Epithelial cell of proximal tubule (primary cell): Measurements from ENCODE around the gene MLN. TPM values are rescaled to one million over a fixed set of nuclear protein-coding genes. Genes with fewer than 3 reads are reported as not detected.

Experiments used
- DNase-seq: peaks from one replicate; pipeline ENCODE4 v3.0.0-alpha.2; 2011; ENCODE audit warnings: low read depth
- H3K4me3 ChIP-seq: 2 replicates; pipeline ENCODE4 v1.5.1; 2011; ENCODE audit warnings: low read depth, mild to moderate bottlenecking, low read length
- total RNA-seq: library from RNA; depleted of rRNA; stranded (reverse); fragments of >200 nt; gene quantifications from 2 replicates; pipeline ENCODE4 v1.2.3, GENCODE V29; 2015
- TF ChIP-seq, protein P1 (sequence below): conservative IDR thresholded peaks from 2 replicates; pipeline ENCODE4 v1.5.1; 2012; ENCODE audit warnings: low read depth, mild to moderate bottlenecking, low read length

Gene MLN
- total RNA-seq, 1 donor from 2014 or later, result not detected

DNA sequence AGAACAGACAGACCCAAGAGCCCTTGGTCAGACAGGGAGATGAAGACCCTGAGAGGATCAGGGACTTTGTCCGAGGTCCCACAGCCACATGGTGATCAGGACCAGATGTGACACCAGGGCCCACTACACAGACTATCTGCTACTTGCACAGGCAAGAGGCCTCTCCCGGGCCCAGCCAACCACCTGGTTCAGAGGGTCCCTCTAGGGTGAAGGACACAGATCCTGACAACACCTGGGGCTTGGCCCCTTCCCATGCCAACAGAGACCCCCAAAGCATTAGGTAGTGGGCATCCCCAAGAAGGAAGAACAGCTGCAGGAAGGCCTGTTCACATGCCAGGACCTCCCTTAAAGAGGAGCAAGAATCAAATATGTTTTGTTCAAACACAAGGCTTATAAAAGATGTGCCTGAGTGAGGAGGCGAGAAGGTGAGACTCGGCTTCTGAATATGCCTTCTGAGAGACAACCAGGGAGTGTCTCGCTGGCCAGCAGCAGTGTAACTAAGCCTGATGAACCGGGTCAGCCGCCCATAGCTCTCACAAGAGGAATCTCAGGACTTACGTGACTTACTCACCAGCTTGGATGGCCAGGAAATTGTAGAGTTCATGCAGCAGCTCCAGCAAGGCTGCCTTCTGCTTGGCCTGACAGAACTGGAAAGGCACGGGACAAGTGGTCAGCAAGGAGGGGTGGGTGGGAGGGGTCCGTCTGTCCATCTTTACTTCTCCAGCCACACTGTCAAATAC, 19.9 kb downstream of the MLN start:
- H3K4me3 ChIP-seq, result no peak overlapping the region
- TF ChIP-seq, protein P1, sequence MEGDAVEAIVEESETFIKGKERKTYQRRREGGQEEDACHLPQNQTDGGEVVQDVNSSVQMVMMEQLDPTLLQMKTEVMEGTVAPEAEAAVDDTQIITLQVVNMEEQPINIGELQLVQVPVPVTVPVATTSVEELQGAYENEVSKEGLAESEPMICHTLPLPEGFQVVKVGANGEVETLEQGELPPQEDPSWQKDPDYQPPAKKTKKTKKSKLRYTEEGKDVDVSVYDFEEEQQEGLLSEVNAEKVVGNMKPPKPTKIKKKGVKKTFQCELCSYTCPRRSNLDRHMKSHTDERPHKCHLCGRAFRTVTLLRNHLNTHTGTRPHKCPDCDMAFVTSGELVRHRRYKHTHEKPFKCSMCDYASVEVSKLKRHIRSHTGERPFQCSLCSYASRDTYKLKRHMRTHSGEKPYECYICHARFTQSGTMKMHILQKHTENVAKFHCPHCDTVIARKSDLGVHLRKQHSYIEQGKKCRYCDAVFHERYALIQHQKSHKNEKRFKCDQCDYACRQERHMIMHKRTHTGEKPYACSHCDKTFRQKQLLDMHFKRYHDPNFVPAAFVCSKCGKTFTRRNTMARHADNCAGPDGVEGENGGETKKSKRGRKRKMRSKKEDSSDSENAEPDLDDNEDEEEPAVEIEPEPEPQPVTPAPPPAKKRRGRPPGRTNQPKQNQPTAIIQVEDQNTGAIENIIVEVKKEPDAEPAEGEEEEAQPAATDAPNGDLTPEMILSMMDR, result no peak
- DNase-seq, result no peak

DNA sequence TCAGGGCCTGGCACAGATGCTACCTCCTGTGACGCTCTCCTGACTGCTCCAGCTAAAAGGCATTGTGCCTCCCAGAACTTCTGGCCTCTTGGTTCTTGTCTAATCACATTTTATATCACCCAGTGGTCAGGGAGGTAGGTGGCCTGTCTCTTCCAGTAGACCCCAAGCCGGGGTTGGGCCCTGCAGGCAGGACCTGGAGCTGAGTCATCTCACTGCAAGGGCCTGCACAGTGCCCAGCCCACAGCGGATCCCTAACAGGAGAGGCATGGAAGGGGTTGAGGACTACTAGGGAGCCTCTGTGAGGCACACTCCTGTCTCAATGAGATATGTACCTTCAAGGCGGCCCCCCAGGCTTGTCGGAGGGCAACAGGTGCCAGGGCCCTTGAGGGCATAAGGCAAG, 21.2 kb downstream of the MLN start:
- TF ChIP-seq, protein P1, result no peak
- DNase-seq, result no peak
- H3K4me3 ChIP-seq, result no peak overlapping the region

DNA sequence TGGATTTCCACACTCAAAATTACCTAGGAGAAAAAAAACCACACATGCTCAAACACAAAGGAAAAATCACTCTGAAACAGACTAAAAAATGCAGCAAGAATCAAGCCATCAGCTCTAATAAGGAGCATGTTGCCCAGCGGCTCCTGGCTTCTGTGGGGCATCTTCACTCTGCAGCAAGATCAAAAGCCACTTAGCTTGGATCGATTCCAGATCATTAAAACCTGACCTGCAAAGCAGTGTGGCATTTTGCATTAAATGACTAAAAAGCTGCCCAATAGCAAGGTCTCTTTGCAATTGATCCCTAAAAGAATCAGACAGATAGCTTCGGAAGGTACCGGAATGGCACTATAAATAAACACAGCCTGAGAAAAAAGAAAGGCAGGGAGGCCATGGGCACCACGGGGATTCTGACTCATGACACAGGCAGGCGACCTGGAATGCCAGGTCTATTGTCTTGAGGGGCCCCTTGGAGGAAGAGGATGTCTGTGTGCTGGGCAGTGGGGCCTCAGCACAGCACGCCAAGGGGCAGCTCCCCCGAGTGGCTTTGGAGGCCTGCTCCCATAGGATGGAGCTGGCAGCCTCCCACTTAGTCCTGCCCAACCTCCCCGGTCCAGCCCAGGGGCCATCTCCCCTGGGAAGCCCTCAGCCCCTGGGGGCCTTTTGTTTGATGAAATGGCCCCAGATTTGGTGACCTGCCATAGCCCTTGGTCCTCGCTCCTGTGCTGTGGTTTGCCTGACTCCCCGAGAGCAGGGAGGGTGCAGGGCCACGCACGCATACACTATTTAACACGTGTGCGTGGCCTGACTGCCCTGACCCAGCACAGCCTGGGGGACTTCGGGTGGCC, 22.4 kb downstream of the MLN start:
- TF ChIP-seq, protein P1, result no peak
- no peak overlapping the region for H3K4me3 ChIP-seq
- peak; percentile 39 for DNase-seq

DNA sequence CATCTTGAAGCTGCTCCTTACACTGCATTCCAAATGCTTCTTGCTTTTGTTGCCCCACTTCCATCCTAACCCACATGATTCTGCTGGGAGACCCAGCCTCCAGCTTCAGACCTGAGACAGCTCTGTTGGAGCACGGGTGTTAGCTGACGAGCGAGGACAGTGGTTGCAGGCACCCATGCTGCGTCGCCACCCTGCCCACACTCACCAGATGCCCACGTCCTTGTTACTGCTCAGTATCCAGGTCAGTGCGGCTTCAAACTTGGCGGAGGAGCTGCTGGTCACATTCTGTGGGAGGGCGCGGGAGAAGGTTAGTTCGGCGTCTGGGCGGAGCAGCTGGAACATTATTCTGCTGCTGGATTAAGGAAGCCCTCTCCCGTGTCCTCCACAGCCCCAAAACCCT, 23.9 kb downstream of the MLN start:
- TF ChIP-seq, protein P1, result no peak
- no peak overlapping the region for H3K4me3 ChIP-seq
- no peak for DNase-seq

DNA sequence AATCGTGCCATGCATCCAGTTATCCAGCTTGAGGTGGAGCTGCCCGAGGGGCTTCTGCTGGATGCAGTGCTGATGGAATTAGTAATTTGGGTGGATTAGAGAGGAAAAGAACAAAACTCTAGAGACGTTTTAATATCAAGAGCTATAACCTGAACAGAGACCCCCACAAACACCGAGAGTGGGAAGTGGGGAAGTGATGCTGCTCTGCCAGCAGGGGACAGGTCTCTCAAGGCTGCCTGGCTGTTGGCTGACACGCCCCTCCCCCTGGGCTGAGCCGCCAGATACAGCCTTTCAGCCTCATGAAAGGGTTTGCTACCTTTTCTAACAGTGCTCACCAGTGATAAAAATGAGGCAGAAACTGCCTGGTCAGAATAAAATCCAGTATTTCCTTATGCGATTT, 24.5 kb downstream of the MLN start:
- no peak overlapping the region for H3K4me3 ChIP-seq
- TF ChIP-seq, protein P1, result peak; percentile 14
- DNase-seq, result no peak

DNA sequence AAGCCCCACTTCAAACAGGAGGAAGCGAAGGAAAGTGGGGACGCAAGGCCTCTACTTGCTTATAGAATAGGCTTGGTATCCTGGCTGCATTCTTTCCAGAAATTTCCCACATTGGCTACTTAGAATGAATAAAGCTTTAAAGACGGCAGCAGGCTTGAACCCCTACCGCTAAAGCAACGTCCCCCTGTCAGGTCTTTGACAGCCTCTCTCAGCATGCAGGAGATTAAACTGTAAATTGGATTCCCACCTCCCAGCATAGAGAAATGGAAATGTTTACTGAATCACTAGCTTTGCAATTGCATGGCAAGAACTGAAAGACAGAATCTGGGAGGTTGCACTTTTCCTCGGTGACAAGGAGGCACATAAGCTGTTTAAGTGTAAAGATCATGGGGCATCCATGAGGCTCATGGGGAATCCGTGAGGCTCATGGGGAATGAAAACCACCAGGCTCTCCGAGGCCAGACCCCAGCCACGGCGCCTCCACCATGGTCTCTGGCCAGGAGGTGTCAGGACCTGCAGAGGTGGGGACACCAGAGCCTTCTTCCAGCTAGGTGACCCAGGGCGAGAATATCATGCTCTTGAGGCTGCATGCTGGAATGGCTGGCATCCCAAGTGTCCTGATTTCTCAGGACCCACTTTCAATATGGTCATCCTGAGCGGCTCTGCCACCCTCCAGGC, 25.2 kb downstream of the MLN start:
- DNase-seq, result no peak
- H3K4me3 ChIP-seq, result no peak overlapping the region
- TF ChIP-seq, protein P1, result no peak
